Measurements from ENCODE around the gene FLVCR1.
"Not testable (repeated sequence)": the region's sequence is repeated elsewhere in the genome, so short reads cannot be mapped to it uniquely, and the experiment has no call there.

Gene FLVCR1

GRCh38 chr1:212860713-212861581, 2.9 kb downstream of the FLVCR1 start:
- DNase-seq, result no peak

- DNase-seq, result no peak
Observed at GRCh38 chr1:212862111-212862690, 4.1 kb downstream of the FLVCR1 start.

- not testable (repeated sequence) for DNase-seq
Observed at GRCh38 chr1:212863345-212863744, 5.3 kb downstream of the FLVCR1 start.

DNA sequence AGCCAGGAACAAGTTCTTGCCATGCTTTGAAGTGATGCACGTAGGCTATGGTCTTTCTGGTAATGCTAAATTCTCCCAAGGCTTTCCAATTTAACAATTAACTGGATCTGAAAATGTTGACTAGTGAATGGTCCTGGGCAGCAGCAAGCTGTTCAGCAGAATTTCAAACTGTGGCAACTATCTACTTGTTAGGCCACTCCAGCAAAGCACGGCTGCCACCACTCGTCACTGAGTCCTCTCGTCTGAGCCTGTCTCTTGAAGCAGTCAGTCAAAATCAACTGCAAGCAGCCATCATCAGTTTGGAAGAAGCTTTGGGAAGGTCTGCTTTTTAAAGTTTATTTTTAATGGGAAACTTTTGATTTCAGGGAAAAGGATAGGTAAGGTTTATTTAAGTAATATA, 6.1 kb downstream of the FLVCR1 start:
- no peak for DNase-seq

GRCh38 chr1:212867192-212867591, 9.1 kb downstream of the FLVCR1 start:
- DNase-seq, result no peak

DNA sequence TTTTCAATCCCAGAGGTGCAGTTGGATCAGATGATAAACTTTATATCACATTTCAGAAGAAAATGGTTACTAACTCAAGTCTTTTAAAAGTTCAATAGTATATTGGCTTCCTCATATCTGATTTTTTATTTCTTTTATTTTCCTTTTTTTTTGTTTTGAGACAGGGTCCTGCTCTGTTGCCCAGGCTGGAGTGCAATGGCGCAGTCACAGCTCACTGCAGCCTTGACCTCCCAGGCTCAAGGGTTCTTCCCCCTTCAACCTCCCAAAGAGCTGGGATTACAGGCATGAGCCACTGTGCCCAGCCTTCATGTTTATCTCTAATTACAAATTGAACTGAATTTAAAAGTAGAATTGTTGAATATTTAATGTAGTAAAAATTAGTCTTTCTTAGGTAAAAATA, 13.9 kb downstream of the FLVCR1 start:
- no peak for DNase-seq

DNA sequence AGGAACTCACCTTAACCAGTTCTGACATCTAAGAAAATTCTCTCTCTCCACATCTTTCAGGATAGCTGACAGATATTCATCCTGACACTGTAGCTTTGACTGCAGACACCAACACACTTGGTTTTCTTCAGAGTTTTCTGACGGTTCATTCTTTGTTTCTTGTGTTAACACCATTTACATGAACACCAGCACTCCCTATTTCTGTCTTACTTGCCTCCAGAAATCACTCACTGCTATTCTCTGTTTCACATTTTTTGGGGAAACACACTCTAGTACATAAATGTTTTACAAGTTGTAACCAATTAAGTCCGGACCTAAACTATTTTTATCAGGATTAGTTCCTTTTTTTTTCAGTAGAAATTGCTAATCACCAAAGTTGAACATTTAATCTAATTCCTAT, 15.4 kb downstream of the FLVCR1 start:
- no peak for DNase-seq

- no peak for DNase-seq
Observed at GRCh38 chr1:212878418-212878817, 20.3 kb downstream of the FLVCR1 start.

- DNase-seq, result no peak
Observed at GRCh38 chr1:212879947-212880690, 22.0 kb downstream of the FLVCR1 start.

DNA sequence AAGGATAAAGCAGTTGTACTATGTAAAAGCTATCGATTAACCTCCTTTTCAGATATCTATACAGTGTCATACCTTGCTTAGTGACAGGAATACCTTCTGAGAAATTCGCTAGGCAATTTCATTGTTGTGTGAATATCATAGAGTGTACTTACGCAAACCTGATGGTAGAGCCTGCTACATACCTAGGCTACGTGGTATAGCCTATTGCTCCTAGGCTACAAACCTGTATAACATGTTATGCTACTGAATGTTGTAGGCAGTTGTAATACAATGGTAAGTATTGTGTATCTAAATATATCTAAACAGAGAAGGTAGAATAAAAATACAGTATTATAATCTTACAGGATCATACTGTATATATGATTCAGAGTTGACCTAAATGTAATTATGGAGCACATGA, 26.5 kb downstream of the FLVCR1 start:
- DNase-seq, result no peak

DNA sequence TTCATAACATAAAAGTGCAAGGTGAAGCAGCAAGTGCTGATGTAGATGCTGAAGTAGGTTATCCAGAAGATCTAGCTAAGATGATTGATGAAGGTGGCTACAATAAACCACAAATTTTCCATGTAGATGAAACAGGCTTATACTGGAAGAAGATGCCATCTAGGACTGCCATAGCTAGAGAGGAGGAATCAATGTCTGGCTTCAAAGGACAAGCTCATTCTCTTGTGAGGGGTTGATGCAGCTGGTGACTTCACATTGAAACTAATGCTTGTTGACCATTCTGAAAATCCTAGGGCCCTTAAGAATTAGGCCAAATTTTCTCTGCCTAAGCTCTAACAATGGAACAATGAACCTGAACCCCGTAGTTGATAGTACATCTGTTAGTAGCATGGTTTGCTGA, 34.0 kb downstream of the FLVCR1 start:
- DNase-seq, result no peak

- no peak for DNase-seq
Observed at GRCh38 chr1:212899845-212900244, 41.8 kb downstream of the FLVCR1 start.

- DNase-seq, result no peak
Observed at GRCh38 chr1:212901290-212901689, 43.2 kb downstream of the FLVCR1 start.

- no peak for DNase-seq
Observed at GRCh38 chr1:212902054-212902453, 44.0 kb downstream of the FLVCR1 start.

GRCh38 chr1:212903664-212904063, 45.6 kb downstream of the FLVCR1 start:
- DNase-seq, result no peak

GRCh38 chr1:212908071-212908470, 50.0 kb downstream of the FLVCR1 start:
- DNase-seq, result not testable (repeated sequence)

- DNase-seq, result no peak
Observed at GRCh38 chr1:212908971-212909370, 50.9 kb downstream of the FLVCR1 start.

- DNase-seq, result no peak
Observed at GRCh38 chr1:212909652-212910063, 51.6 kb downstream of the FLVCR1 start.

- not testable (repeated sequence) for DNase-seq
Observed at GRCh38 chr1:212910213-212910612, 52.1 kb downstream of the FLVCR1 start.

- not testable (repeated sequence) for DNase-seq
Observed at GRCh38 chr1:212913638-212914037, 55.6 kb downstream of the FLVCR1 start.

DNA sequence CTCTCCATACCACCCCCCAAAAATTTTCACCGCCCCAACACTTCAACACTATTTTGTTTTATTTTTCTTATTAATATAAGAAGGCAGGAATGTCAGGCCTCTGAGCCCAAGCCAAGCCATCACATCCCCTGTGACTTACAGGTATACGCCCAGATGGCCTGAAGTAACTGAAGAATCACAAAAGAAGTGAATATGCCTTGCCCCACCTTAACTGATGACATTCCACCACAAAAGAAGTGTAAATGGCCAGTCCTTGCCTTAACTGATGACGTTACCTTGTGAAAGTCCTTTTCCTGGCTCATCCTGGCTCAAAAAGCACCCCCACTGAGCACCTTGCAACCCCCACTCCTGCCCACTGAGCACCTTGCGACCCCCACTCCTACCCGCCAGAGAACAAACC, 56.0 kb downstream of the FLVCR1 start:
- not testable (repeated sequence) for DNase-seq

DNA sequence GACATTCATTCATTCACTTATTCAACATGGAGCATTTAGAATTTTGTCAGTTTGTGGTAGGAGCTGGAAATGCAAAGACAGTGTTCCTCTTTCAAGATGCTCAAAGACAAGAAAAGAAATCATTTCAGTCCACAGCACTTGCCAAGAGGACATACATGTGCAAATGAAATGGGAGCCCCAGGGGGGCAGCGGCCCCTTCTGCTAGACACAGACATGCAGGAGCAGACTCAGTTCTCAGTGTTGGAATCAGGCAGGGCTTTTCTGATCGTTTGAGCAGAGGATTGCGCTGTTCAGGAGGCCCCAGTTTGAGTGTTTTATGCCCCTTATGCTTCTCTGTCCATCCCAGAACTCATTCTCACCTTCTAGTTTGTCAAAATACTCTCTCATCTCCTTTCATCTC, 56.7 kb downstream of the FLVCR1 start:
- DNase-seq, result no peak

DNA sequence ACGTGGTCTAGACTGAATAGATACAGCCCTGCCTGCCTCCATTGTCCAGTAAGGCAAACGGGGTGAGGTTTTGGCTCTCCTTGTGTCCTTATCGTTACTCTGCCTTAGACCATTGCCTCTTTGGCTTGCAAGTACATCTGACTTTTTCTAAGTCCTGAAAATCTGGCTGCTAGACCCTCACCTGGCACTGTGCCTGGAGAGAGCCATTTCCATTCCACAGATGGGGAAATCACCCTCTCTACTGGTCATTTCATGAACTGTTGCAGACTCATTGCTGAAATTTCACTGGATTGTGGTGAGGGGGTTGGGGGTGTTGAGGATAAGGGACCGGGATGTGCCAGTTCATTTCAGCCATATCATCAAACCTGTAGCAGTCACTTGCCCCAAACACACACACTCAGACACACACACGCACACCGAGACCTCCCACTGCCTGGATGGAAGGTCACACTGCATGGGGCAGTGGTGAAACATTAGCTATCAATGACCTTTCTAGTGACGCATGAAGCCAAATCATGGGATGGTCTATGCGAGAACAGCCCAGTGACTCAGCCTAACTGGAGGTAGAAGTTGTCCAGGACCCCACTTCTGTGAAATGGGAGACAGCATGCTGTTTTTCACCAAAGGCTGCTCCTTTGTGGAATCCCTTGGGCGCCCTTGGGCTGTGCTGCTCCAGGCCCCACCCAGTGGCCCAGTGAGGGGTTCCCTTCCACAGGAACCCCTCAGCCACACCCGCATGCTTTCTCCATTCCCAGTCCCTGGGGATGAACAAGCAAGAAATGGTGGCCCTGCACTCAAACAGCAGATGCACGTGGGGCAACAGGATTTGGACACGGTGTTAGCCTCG, 57.4 kb downstream of the FLVCR1 start:
- DNase-seq, result no peak
